SK-N-SH (cell line): ENCODE results near the gene ZSWIM3. TPM values are rescaled to one million over a fixed set of nuclear protein-coding genes. Genes with fewer than 3 reads are reported as not detected.

Experiments used
- CTCF ChIA-PET: fragments of 300-600, 350-600 bp; formaldehyde crosslinking; extraction: SDS; loops from one replicate; lab custom pipeline; 2021; lab: Yijun Ruan, JAX
- POLR2A ChIA-PET: fragments of 350-600 bp; sonication (Branson Sonifier 250); formaldehyde crosslinking; extraction: SDS; loops from one replicate; lab custom pipeline; 2020; ENCODE audit warnings: antibody characterized with exemption, inconsistent platforms; lab: Yijun Ruan, JAX
- DNase-seq: peaks from one replicate; pipeline ENCODE4 v3.0.0; 2012
- H2AFZ ChIP-seq: fragments of 200-600 bp; sonication (generic); 2 replicates; pipeline ENCODE4 v1.8.1; 2016; ENCODE audit warnings: antibody characterized with exemption, mild to moderate bottlenecking, low read depth
- H3F3A ChIP-seq: fragments of 200-600 bp; sonication (generic); replicated peaks from 2 replicates; pipeline ENCODE3; 2016; ENCODE audit warnings: antibody characterized with exemption, mild to moderate bottlenecking; ENCODE audit not compliant: insufficient read depth
- H3K27ac ChIP-seq, 2 experiments: fragments of 200-500 bp in 1 of 2; fragments of 200-600 bp in 1 of 2; sonication (Bioruptor generic) in 1 of 2; sonication (generic), shearing (Covaris generic) in 1 of 2; 2 replicates each; pipeline versions ENCODE4 v1.5.1 to v1.6.1; 2014 to 2016; ENCODE audit warnings: low read depth in 2 of 2, inconsistent platforms in 1 of 2, low read length in 1 of 2, mild to moderate bottlenecking in 1 of 2, mixed read lengths in 1 of 2
- H3K27me3 ChIP-seq: fragments of 200-600 bp; sonication (generic), shearing (Covaris generic); 2 replicates; pipeline ENCODE4 v1.6.1; 2016; ENCODE audit warnings: mixed run types; ENCODE audit not compliant: insufficient read depth
- H3K36me3 ChIP-seq, 2 experiments: fragments of 200-500 bp in 1 of 2; fragments of 200-600 bp in 1 of 2; sonication (Bioruptor generic) in 1 of 2; sonication (generic) in 1 of 2; replicated peaks in 1 of 2; 2 replicates each; pipeline versions ENCODE3 to v1.5.1; 2014 to 2016; ENCODE audit warnings: low read length in 1 of 2, mild to moderate bottlenecking in 1 of 2; ENCODE audit not compliant: insufficient read depth in 2 of 2, control insufficient read depth in 1 of 2
- H3K4me1 ChIP-seq, 2 experiments: fragments of 200-500 bp in 1 of 2; fragments of 200-600 bp in 1 of 2; sonication (Bioruptor generic) in 1 of 2; sonication (generic), shearing (Covaris generic) in 1 of 2; 2 replicates each; pipeline versions ENCODE4 v1.5.1 to v1.6.1; 2014 to 2016; ENCODE audit warnings: low read depth in 1 of 2, low read length in 1 of 2, mixed run types in 1 of 2; ENCODE audit not compliant: insufficient read depth in 2 of 2, control insufficient read depth in 1 of 2
- H3K4me2 ChIP-seq: fragments of 200-600 bp; sonication (generic), shearing (Covaris generic); 2 replicates; pipeline ENCODE4 v1.6.1; 2017; ENCODE audit warnings: mixed run types
- H3K4me3 ChIP-seq, 2 experiments: fragments of 200-500 bp in 1 of 2; fragments of 200-600 bp in 1 of 2; sonication (Bioruptor generic) in 1 of 2; sonication (generic), shearing (Covaris generic) in 1 of 2; 2 replicates each; pipeline versions ENCODE4 v1.5.1 to v1.8.1; 2014 to 2016; ENCODE audit warnings: low read depth in 2 of 2, inconsistent platforms in 1 of 2, low read length in 1 of 2, mild to moderate bottlenecking in 1 of 2, mixed read lengths in 1 of 2, moderate library complexity in 1 of 2
- H3K79me2 ChIP-seq: fragments of 200-600 bp; sonication (generic); 2 replicates; pipeline ENCODE4 v1.8.1; 2017; ENCODE audit warnings: mild to moderate bottlenecking; ENCODE audit not compliant: insufficient read depth
- H3K9ac ChIP-seq: fragments of 200-600 bp; sonication (generic); 2 replicates; pipeline ENCODE4 v1.6.1; 2017; ENCODE audit warnings: mixed run types
- H3K9me2 ChIP-seq: fragments of 200-600 bp; sonication (generic); 2 replicates; pipeline ENCODE4 v1.6.1; 2017; ENCODE audit warnings: mixed run types
- H3K9me3 ChIP-seq: fragments of 200-600 bp; sonication (generic); 2 replicates; pipeline ENCODE4 v1.6.1; 2017; ENCODE audit warnings: mixed run types, mild to moderate bottlenecking, moderate library complexity
- H4K20me1 ChIP-seq: fragments of 200-600 bp; sonication (generic); 2 replicates; pipeline ENCODE4 v1.6.1; 2017; ENCODE audit warnings: mild to moderate bottlenecking, mixed run types; ENCODE audit not compliant: insufficient read depth
- FOXJ3 ChIP-seq: sonication (generic); formaldehyde crosslinking; IDR thresholded peaks from 2 replicates; pipeline ENCODE4 v1.5.1; 2020; ENCODE audit warnings: mild to moderate bottlenecking, missing genetic modification reagents
- GABPA ChIP-seq: IDR thresholded peaks from 2 replicates; pipeline ENCODE4 v1.4.0; 2012; ENCODE audit warnings: low read depth, mild to moderate bottlenecking
- JUND ChIP-seq: IDR thresholded peaks from 2 replicates; pipeline ENCODE4 v1.4.0; 2012
- MXI1 ChIP-seq: IDR thresholded peaks from 2 replicates; pipeline ENCODE4 v1.6.1; 2012; ENCODE audit warnings: mild to moderate bottlenecking, low read depth, low read length, improper control_type of control experiment
- NFIC ChIP-seq: IDR thresholded peaks from 2 replicates; pipeline ENCODE4 v1.4.0; 2012; ENCODE audit warnings: borderline replicate concordance
- NRF1 ChIP-seq: IDR thresholded peaks from 2 replicates; pipeline ENCODE4 v1.6.1; 2012; ENCODE audit warnings: low read depth, mild to moderate bottlenecking, low read length
- RCOR1 ChIP-seq: fragments of 150-350 bp; IDR thresholded peaks from 2 replicates; pipeline ENCODE4 v1.6.1; 2017; ENCODE audit warnings: antibody characterized with exemption, low read length
- REST ChIP-seq: IDR thresholded peaks from 2 replicates; pipeline ENCODE4 v1.6.1; 2012; ENCODE audit warnings: mild to moderate bottlenecking, low read depth, low read length, moderate library complexity
- RXRA ChIP-seq: IDR thresholded peaks from 2 replicates; pipeline ENCODE4 v1.4.0; 2012; ENCODE audit warnings: low read depth, mild to moderate bottlenecking, borderline replicate concordance
- SIN3A ChIP-seq: IDR thresholded peaks from 2 replicates; pipeline ENCODE4 v1.6.1; 2012; ENCODE audit warnings: low read depth, mild to moderate bottlenecking, low read length, moderate library complexity, borderline replicate concordance
- TAF1 ChIP-seq: IDR thresholded peaks from 2 replicates; pipeline ENCODE4 v1.6.1; 2012; ENCODE audit warnings: low read depth, mild to moderate bottlenecking, low read length, moderate library complexity, borderline replicate concordance
- ZBTB33 ChIP-seq: IDR thresholded peaks from 2 replicates; pipeline ENCODE4 v1.4.0; 2012; ENCODE audit warnings: low read depth, borderline replicate concordance
- WGBS: methylation state at CpG from one replicate; pipeline ENCODE4 v1.1.6; 2017; ENCODE audit warnings: low lambda C conversion rate; 5-methylcytosine and 5-hydroxymethylcytosine counted together
- polyA plus RNA-seq, 3 experiments: library from polyadenylated mRNA; depleted of rRNA; stranded (reverse); fragments of >200 nt; gene quantifications; 2 replicates each; pipeline ENCODE4 v1.2.3, GENCODE V29; 2012
- TF ChIP-seq, protein P1 (sequence below): IDR thresholded peaks from 2 replicates; pipeline ENCODE4 v1.4.0; 2012; ENCODE audit warnings: low read depth
- TF ChIP-seq, protein P2 (sequence below): fragments of 150-350 bp; IDR thresholded peaks from 2 replicates; pipeline ENCODE4 v1.6.1; 2017; ENCODE audit warnings: antibody characterized with exemption, low read length, low read depth, borderline replicate concordance

The ZSWIM3 gene
- polyA plus RNA-seq, 1 of the 3 experiments (the other 2 are of a cell fraction): 2.3 TPM

GRCh38 chr20:45905505-45906079 lies 48.2 kb downstream of the ZSWIM3 start (continued):
- TF ChIP-seq FOXJ3 (CRISPR knock-in tag): no peak
- TF ChIP-seq, all 33 proteins: peak for 0

GRCh38 chr20:45907219-45907948 lies 50.0 kb downstream of the ZSWIM3 start:
- POLR2A ChIA-PET: interaction anchor here (1.1 to 1.3 kb wide), 2 partner anchors 8 to 12 kb away, joined by 3 to 4 read pairs; no protein-coding TSS in a partner anchor
- Histone ChIP-seq H3K27ac (no peak overlapping the region), H4K20me1 (no peaks in the 10 kb centered on the region; the same call in 1 of the 2 replicates), H3K4me2 (no peak overlapping the region), H3K4me1 (peaks cover 2 to 5% of the 10 kb centered on the region in 2 experiments; a peak in 1 of 4 replicates), H3K9ac (no peak overlapping the region)
- no peak for DNase-seq
- TF ChIP-seq RXRA (no peak), JUND (no peak), SIN3A (no peak), REST (no peak), ZBTB33 (no peak), GABPA (no peak), NRF1 (no peak), FOXJ3 (CRISPR knock-in tag) (no peak), TAF1 (no peak), NFIC (no peak), MXI1 (no peak), RCOR1 (no peak)
- TF ChIP-seq, protein P1, sequence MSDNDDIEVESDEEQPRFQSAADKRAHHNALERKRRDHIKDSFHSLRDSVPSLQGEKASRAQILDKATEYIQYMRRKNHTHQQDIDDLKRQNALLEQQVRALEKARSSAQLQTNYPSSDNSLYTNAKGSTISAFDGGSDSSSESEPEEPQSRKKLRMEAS: no peak
- TF ChIP-seq, protein P2, sequence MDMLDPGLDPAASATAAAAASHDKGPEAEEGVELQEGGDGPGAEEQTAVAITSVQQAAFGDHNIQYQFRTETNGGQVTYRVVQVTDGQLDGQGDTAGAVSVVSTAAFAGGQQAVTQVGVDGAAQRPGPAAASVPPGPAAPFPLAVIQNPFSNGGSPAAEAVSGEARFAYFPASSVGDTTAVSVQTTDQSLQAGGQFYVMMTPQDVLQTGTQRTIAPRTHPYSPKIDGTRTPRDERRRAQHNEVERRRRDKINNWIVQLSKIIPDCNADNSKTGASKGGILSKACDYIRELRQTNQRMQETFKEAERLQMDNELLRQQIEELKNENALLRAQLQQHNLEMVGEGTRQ: no peak
- TF ChIP-seq, all 33 proteins: peak for 0
- 96% methylated on average over 14 of the region's 17 CpGs for WGBS
- no peak overlapping the region for H3K4me3 ChIP-seq
- H3K36me3 ChIP-seq: peaks cover 30% of the 10 kb centered on the region in 2 experiments
- H3K79me2 ChIP-seq: peaks cover 10% of the 10 kb centered on the region
- no peaks in the 10 kb centered on the region for H3K9me3 ChIP-seq
- no peaks in the 10 kb centered on the region for H3K27me3 ChIP-seq
- H3F3A ChIP-seq: peaks cover 12% of the 10 kb centered on the region
- CTCF ChIA-PET: interaction anchor here (0.9 to 2.0 kb wide), 2 partner anchors 15 to 17 kb away, joined by 3 to 8 read pairs; no protein-coding TSS in a partner anchor
- no peak overlapping the region for H2AFZ ChIP-seq
- no peaks in the 10 kb centered on the region for H3K9me2 ChIP-seq
